HG02852 (cell line): ENCODE measurements around the gene DDX43.
"Not testable (repeated sequence)": the region's sequence is repeated elsewhere in the genome, so short reads cannot be mapped to it uniquely, and the experiment has no call there.

ENCODE experiments used
- ATAC-seq: cut with Tn5 transposase; IDR thresholded peaks from one replicate; pipeline ENCODE4 v1.9.1; 2021; ENCODE audit warnings: mild to moderate bottlenecking, moderate library complexity; ENCODE audit not compliant: unreplicated experiment

DDX43 gene

GRCh38 chr6:73394577-73395354 lies at the start of gene DDX43:
DDX43 (plus strand) TSS chr6:73394828; CDS start chr6:73394906, 78 bp downstream.
- ATAC-seq = no peak

GRCh38 chr6:73348550-73349204 lies 46.0 kb upstream of the DDX43 start:
- ATAC-seq = no peak

GRCh38 chr6:73349311-73349710 lies 45.3 kb upstream of the DDX43 start:
- no peak for ATAC-seq

GRCh38 chr6:73353636-73354593 lies 40.7 kb upstream of the DDX43 start, which contains the start of gene DPPA5:
DPPA5 (minus strand) TSS chr6:73354276; CDS start chr6:73354225, 51 bp downstream.
- ATAC-seq = no peak

- no peak for ATAC-seq
These were observed 32.3 kb upstream of the DDX43 start, which contains the start of gene KHDC3L for GRCh38 chr6:73362358-73362757. KHDC3L (plus strand) TSS chr6:73362658; CDS start chr6:73362730, 72 bp downstream.

GRCh38 chr6:73362869-73363536 lies 31.6 kb upstream of the DDX43 start:
- ATAC-seq = no peak

- ATAC-seq = no peak
These were observed 31.1 kb upstream of the DDX43 start for GRCh38 chr6:73363537-73363875.

GRCh38 chr6:73364121-73364520 lies 30.5 kb upstream of the DDX43 start:
- no peak for ATAC-seq

- ATAC-seq = no peak
These were observed 30.1 kb upstream of the DDX43 start for GRCh38 chr6:73364549-73364948.

GRCh38 chr6:73367761-73368355 lies 26.8 kb upstream of the DDX43 start:
- no peak for ATAC-seq

- ATAC-seq = no peak
These were observed 26.0 kb upstream of the DDX43 start for GRCh38 chr6:73368675-73369074.

GRCh38 chr6:73369157-73369556 lies 25.5 kb upstream of the DDX43 start:
- no peak for ATAC-seq

- no peak for ATAC-seq
These were observed 25.1 kb upstream of the DDX43 start, which contains the start of gene OOEP for GRCh38 chr6:73369563-73369962. OOEP (minus strand) TSS chr6:73369897; CDS start chr6:73369792, 105 bp downstream.

GRCh38 chr6:73371984-73372383 lies 22.6 kb upstream of the DDX43 start:
- ATAC-seq = no peak

GRCh38 chr6:73372516-73372915 lies 22.1 kb upstream of the DDX43 start:
- ATAC-seq = no peak

- no peak for ATAC-seq
These were observed 19.4 kb upstream of the DDX43 start for GRCh38 chr6:73375216-73375615.

GRCh38 chr6:73377225-73377624 lies 17.4 kb upstream of the DDX43 start:
- ATAC-seq = no peak

- not testable (repeated sequence) for ATAC-seq
These were observed 13.1 kb upstream of the DDX43 start for GRCh38 chr6:73381531-73381930.

- ATAC-seq = no peak
These were observed 12.0 kb upstream of the DDX43 start for GRCh38 chr6:73382462-73383113.

- ATAC-seq = peak; percentile 18
These were observed 6.2 kb upstream of the DDX43 start for GRCh38 chr6:73388433-73388799.
